GM19099 (cell line): ENCODE results near the gene METTL6.

Experiments used
- POLR2A ChIP-seq: IDR thresholded peaks from 3 replicates; pipeline ENCODE4 v1.6.1; 2011; ENCODE audit warnings: low read depth; ENCODE audit not compliant: insufficient read length; ENCODE audit errors: extremely low read depth

METTL6 gene

GRCh38 chr3:15453991-15454625 is 26.8 kb upstream of the METTL6 start:
- TF ChIP-seq POLR2A = no peak

GRCh38 chr3:15453501-15453900 is 26.2 kb upstream of the METTL6 start:
- no peak for TF ChIP-seq POLR2A

GRCh38 chr3:15452961-15453360 is 25.6 kb upstream of the METTL6 start:
- TF ChIP-seq POLR2A = no peak

- TF ChIP-seq POLR2A = no peak
Observed at GRCh38 chr3:15452156-15452555, 24.8 kb upstream of the METTL6 start.

- TF ChIP-seq POLR2A = no peak
Observed at GRCh38 chr3:15451216-15452113, 24.1 kb upstream of the METTL6 start.

GRCh38 chr3:15450438-15451215 is 23.3 kb upstream of the METTL6 start:
- no peak for TF ChIP-seq POLR2A

- TF ChIP-seq POLR2A = no peak
Observed at GRCh38 chr3:15449489-15450224, 22.3 kb upstream of the METTL6 start.

- no peak for TF ChIP-seq POLR2A
Observed at GRCh38 chr3:15443826-15444524, 16.6 kb upstream of the METTL6 start.

- TF ChIP-seq POLR2A = no peak
Observed at GRCh38 chr3:15440891-15441290, 13.5 kb upstream of the METTL6 start.

GRCh38 chr3:15439476-15439875 is 12.1 kb upstream of the METTL6 start:
- TF ChIP-seq POLR2A = no peak

- no peak for TF ChIP-seq POLR2A
Observed at GRCh38 chr3:15438983-15439382, 11.6 kb upstream of the METTL6 start.

GRCh38 chr3:15436246-15436645 is 8.9 kb upstream of the METTL6 start:
- TF ChIP-seq POLR2A = no peak

- TF ChIP-seq POLR2A = no peak
Observed at GRCh38 chr3:15434756-15435155, 7.4 kb upstream of the METTL6 start.

GRCh38 chr3:15433531-15433930 is 6.2 kb upstream of the METTL6 start:
- no peak for TF ChIP-seq POLR2A
